A549 (cell line): ENCODE measurements around the gene RNF126. TPM values are rescaled to one million over a fixed set of nuclear protein-coding genes. Genes with fewer than 3 reads are reported as not detected.

Experiments
- ATAC-seq, 2 experiments: fragments of 200-7000 bp in 1 of 2; fragments of >200 bp in 1 of 2; cut with Nextera tagmentation in 1 of 2; cut with Tn5 transposase in 1 of 2; 3 replicates each; pipeline versions ENCODE4 v1.8.0 to v1.9.1; 2018 to 2020; ENCODE audit warnings: mild to moderate bottlenecking in 1 of 2, moderate library complexity in 1 of 2
- CTCF ChIA-PET: fragments of 300-600 bp; sonication (Branson Sonifier 250); formaldehyde crosslinking; extraction: SDS; loops from one replicate; lab custom pipeline; 2021; ENCODE audit warnings: antibody characterized with exemption, inconsistent platforms; lab: Yijun Ruan, JAX
- POLR2A ChIA-PET: fragments of 350-600 bp; formaldehyde crosslinking; extraction: SDS; loops from one replicate; lab custom pipeline; 2021; ENCODE audit warnings: antibody characterized with exemption, inconsistent platforms; lab: Yijun Ruan, JAX
- DNase-seq, 2 experiments: peaks; one replicate each; pipeline versions ENCODE4 v3.0.0 to v3.0.0-alpha.2; 2011 to 2016; ENCODE audit warnings: low read depth in 1 of 2, low spot score in 1 of 2
- FAIRE-seq: peaks from 2 replicates; lab custom pipeline; 2011; peaks lifted over from hg19 to GRCh38; lab: Jason Lieb, UNC
- H3K27ac ChIP-seq, 2 experiments: fragments of >200 bp; sonication (Bioruptor Twin); formaldehyde crosslinking; 3 replicates each; pipeline ENCODE4 v1.5.1; 2016 to 2017
- H3K4me1 ChIP-seq: fragments of >200 bp; sonication (Bioruptor Twin); formaldehyde crosslinking; 3 replicates; pipeline ENCODE4 v1.6.1; 2016
- H3K4me2 ChIP-seq: fragments of >200 bp; sonication (Bioruptor Twin); formaldehyde crosslinking; 3 replicates; pipeline ENCODE4 v1.6.1; 2016
- H3K4me3 ChIP-seq: fragments of >200 bp; sonication (Bioruptor Twin); formaldehyde crosslinking; 3 replicates; pipeline ENCODE4 v1.5.1; 2016
- H3K9me3 ChIP-seq: fragments of >200 bp; sonication (Bioruptor Twin); formaldehyde crosslinking; 3 replicates; pipeline ENCODE4 v1.6.1; 2016
- CBX2 ChIP-seq: fragments of 200-600 bp; sonication (generic); IDR thresholded peaks from 2 replicates; pipeline ENCODE4 v1.6.1; 2016; ENCODE audit warnings: low read depth, mild to moderate bottlenecking, borderline replicate concordance
- CBX8 ChIP-seq: fragments of 200-600 bp; sonication (generic); IDR thresholded peaks from 2 replicates; pipeline ENCODE4 v1.6.1; 2016
- CTCF ChIP-seq: fragments of >200 bp; sonication (Bioruptor Twin); formaldehyde crosslinking; IDR thresholded peaks from 3 replicates; pipeline ENCODE4 v1.5.1; 2016
- EHF ChIP-seq: fragments of 250-450 bp; sonication (Bioruptor Pico); IDR thresholded peaks from 2 replicates; pipeline ENCODE4 v1.5.0; 2020; ENCODE audit warnings: mild to moderate bottlenecking
- FOSB ChIP-seq: fragments of 250-450 bp; sonication (Bioruptor Pico); IDR thresholded peaks from 2 replicates; pipeline ENCODE4 v1.5.0; 2020; ENCODE audit warnings: mild to moderate bottlenecking, moderate library complexity
- FOSL2 ChIP-seq, 2 experiments: fragments of 450-650 bp in 1 of 2; fragments of >200 bp in 1 of 2; sonication (Bioruptor Twin) in 1 of 2; formaldehyde crosslinking; IDR thresholded peaks; 2 replicates each; pipeline versions ENCODE4 v1.5.0 to v1.6.1; 2016 to 2020; ENCODE audit warnings: mild to moderate bottlenecking in 1 of 2, moderate library complexity in 1 of 2
- FOXS1 ChIP-seq: fragments of 250-450 bp; sonication (Bioruptor Pico); IDR thresholded peaks from 2 replicates; pipeline ENCODE4 v1.5.0; 2020; ENCODE audit warnings: mild to moderate bottlenecking, moderate library complexity
- GATA3 ChIP-seq: IDR thresholded peaks from 2 replicates; pipeline ENCODE4 v1.6.1; 2012; ENCODE audit warnings: borderline replicate concordance
- NFE2L2 ChIP-seq: fragments of 150-350 bp; conservative IDR thresholded peaks from 2 replicates; pipeline ENCODE4 v1.6.1; 2014; ENCODE audit warnings: low read length
- NPAS2 ChIP-seq: fragments of 250-450 bp; sonication (Bioruptor Pico); IDR thresholded peaks from 2 replicates; pipeline ENCODE4 v1.8.0; 2022; ENCODE audit warnings: mild to moderate bottlenecking, moderate library complexity, borderline replicate concordance
- NR3C1 ChIP-seq: fragments of >200 bp; sonication (Bioruptor Twin); formaldehyde crosslinking; IDR thresholded peaks from 3 replicates; pipeline ENCODE4 v1.6.1; 2017
- PHF8 ChIP-seq: fragments of 200-600 bp; sonication (generic); IDR thresholded peaks from 2 replicates; pipeline ENCODE4 v1.6.1; 2016; ENCODE audit warnings: low read depth, mild to moderate bottlenecking, antibody characterized with exemption, moderate library complexity, borderline replicate concordance
- RCOR1 ChIP-seq: fragments of 150-350 bp; IDR thresholded peaks from 2 replicates; pipeline ENCODE4 v1.6.1; 2014; ENCODE audit warnings: antibody characterized with exemption, low read length, low read depth
- RFX5 ChIP-seq: fragments of 450-650 bp; IDR thresholded peaks from 2 replicates; pipeline ENCODE4 v1.7.1; 2014; ENCODE audit warnings: antibody characterized with exemption, mild to moderate bottlenecking, moderate library complexity
- TFCP2L1 ChIP-seq: fragments of 250-450 bp; sonication (Bioruptor Pico); IDR thresholded peaks from 2 replicates; pipeline ENCODE4 v1.5.0; 2021; ENCODE audit warnings: mild to moderate bottlenecking
- ZSCAN20 ChIP-seq: fragments of 250-450 bp; sonication (Bioruptor Pico); IDR thresholded peaks from 2 replicates; pipeline ENCODE4 v1.8.0; 2022; ENCODE audit warnings: mild to moderate bottlenecking, moderate library complexity
- WGBS: methylation state at CpG from one replicate; pipeline ENCODE4 v1.1.6; 2017; ENCODE audit errors: missing lambda C conversion rate; 5-methylcytosine and 5-hydroxymethylcytosine counted together
- polyA plus RNA-seq, 4 experiments: library from polyadenylated mRNA; depleted of rRNA in 3 of 4; stranded (reverse); fragments of >200 nt; fragmentation: RNase III in 1 of 4; extraction: RNeasy Plus Mini Kit Qiagen cat#74134 plus additional on column Dnase treatment in 1 of 4; gene quantifications; 2 replicates in 3 of 4; 3 replicates in 1 of 4; pipeline ENCODE4 v1.2.3, GENCODE V29; 2011 to 2017
- TF ChIP-seq, protein P1 (sequence below): IDR thresholded peaks from 2 replicates; pipeline ENCODE4 v1.6.1; 2012; ENCODE audit warnings: low read depth, borderline replicate concordance

RNF126 gene
- polyA plus RNA-seq, 2 of the 4 experiments (the other 2 are of a cell fraction), result 3.1 to 35.0 TPM

DNA sequence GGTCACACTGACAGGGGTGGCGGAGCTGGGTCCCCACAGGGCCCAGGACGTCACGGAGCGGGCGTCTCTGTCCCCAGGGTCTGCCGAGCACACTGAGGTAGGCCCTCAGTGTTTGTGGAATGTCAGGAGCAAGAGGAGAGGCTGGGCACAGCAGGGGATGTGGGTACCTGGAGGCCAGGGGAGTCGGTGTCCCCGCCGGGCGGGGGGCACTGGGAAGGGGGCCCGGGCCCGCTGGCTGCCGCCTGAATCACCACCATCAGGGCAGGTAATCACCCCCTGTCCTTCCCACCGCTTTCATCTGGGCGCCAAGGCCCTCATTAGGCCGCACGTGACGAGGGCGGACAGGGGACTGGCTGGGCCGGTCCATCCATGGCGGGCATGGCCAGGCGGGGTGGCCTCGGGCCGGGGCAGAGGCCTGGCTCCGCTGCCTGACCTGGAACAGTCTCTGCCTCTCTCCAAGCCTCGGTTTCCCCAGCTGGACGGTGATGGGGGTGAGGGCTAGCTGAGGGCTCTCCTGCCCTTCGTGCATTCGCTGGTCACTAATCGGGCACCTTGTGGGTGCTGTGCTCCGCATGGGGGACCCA lies 22.3 kb downstream of the RNF126 start:
- no peak for TF ChIP-seq NR3C1
- TF ChIP-seq FOSL2 (IDR thresholded peaks at IDR 0.05), result no peak
- no peak for TF ChIP-seq FOSL2 (CRISPR knock-in tag; IDR thresholded peaks at IDR 0.05)
- no peak for TF ChIP-seq CBX2
- no peak for TF ChIP-seq RCOR1
- no peak for TF ChIP-seq RFX5
- TF ChIP-seq, protein P1, sequence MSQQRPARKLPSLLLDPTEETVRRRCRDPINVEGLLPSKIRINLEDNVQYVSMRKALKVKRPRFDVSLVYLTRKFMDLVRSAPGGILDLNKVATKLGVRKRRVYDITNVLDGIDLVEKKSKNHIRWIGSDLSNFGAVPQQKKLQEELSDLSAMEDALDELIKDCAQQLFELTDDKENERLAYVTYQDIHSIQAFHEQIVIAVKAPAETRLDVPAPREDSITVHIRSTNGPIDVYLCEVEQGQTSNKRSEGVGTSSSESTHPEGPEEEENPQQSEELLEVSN, result no peak
- TF ChIP-seq NPAS2 (CRISPR knock-in tag), result no peak
- TF ChIP-seq CTCF, result no peak
- no peak for TF ChIP-seq FOSB (CRISPR knock-in tag)
- TF ChIP-seq EHF, result no peak
- no peak for TF ChIP-seq TFCP2L1 (CRISPR knock-in tag)
- TF ChIP-seq GATA3, result no peak
- TF ChIP-seq FOXS1, result no peak
- H3K4me2 ChIP-seq, result no peak overlapping the region; the same call in 2 of the 3 replicates
- FAIRE-seq (no peak), ATAC-seq (no peak), DNase-seq (no peak)
- ChIA-PET POLR2A (interaction anchor here (0.6 kb wide), 1 partner anchor 17 kb away, joined by 3 read pairs; no protein-coding TSS in a partner anchor), CTCF (interaction anchor here (0.7 to 1.7 kb wide), 4 partner anchors 35 to 130 kb away, joined by 3 read pairs; partner anchors contain the start of gene FSTL3)
- whole genome bisulfite sequencing, result 100% methylated on average over 1 of the region's 31 CpGs
- no peaks in the 10 kb centered on the region for H3K9me3 ChIP-seq
- H3K4me1 ChIP-seq, result peaks cover 6% of the 10 kb centered on the region
- no peak overlapping the region for H3K4me3 ChIP-seq
- H3K27ac ChIP-seq, result no peak overlapping the region

DNA sequence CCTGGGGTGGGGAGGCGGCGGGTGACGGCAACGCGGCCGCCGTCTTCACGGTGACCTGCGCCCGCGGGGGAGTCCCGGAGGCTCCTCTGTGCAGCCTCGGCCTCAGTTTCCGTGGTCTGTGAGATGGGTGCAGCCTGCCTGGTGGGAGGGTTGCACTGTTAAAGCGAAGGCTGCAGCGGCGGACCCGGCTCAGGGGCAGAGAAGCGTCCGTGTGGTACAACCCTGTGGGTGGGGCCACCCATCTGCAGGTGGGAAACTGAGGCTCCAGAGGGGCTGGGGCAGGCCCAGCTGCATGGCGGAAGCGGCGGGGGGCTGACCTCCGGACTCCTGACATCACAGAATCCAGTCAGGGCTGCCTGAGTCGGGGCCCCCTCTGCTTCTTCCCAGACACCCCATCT lies 22.9 kb downstream of the RNF126 start:
- peaks cover 12% of the 10 kb centered on the region for H3K4me1 ChIP-seq
- no peak for FAIRE-seq
- H3K27ac ChIP-seq, result peak overlapping the region; percentile 38 to 82; a peak in 4 of 6 replicates
- TF ChIP-seq ZSCAN20 (CRISPR knock-in tag) (no peak), CBX8 (no peak), TFCP2L1 (CRISPR knock-in tag) (no peak), CTCF (no peak), NFE2L2 (no peak), PHF8 (no peak)
- TF ChIP-seq, all 56 proteins: peak for 0
- ChIA-PET CTCF (interaction anchor here (1.5 kb wide), 1 partner anchor 57 kb away, joined by 3 read pairs; no protein-coding TSS in a partner anchor), POLR2A (no interaction called here)
- DNase-seq (no peak), ATAC-seq (no peak)
- Histone ChIP-seq H3K4me3 (peak overlapping the region; percentile 41), H3K4me2 (peak overlapping the region; percentile 93), H3K9me3 (no peaks in the 10 kb centered on the region)
- 72% methylated on average over 11 of the region's 25 CpGs for WGBS
